Keratinocyte (primary cell): ENCODE data around the gene ATP7A. TPM values are rescaled to one million over a fixed set of nuclear protein-coding genes. Genes with fewer than 3 reads are reported as not detected.

Source experiments
- DNase-seq: peaks from one replicate; pipeline ENCODE4 v3.0.0-alpha.2; 2011; ENCODE audit warnings: low read depth, missing footprints, low spot score
- FAIRE-seq: peaks from 2 replicates; lab custom pipeline; 2011; peaks lifted over from hg19 to GRCh38; lab: Jason Lieb, UNC
- H2AFZ ChIP-seq: 2 replicates; pipeline ENCODE4 v1.6.0; 2012; ENCODE audit warnings: low read length, control low read depth, inconsistent platforms; ENCODE audit not compliant: control insufficient read depth
- H3K27ac ChIP-seq: 2 replicates; pipeline ENCODE4 v1.5.1; 2011; ENCODE audit warnings: low read length; ENCODE audit not compliant: control insufficient read depth, insufficient read depth
- H3K27me3 ChIP-seq: 3 replicates; pipeline ENCODE4 v1.6.0; 2011; ENCODE audit warnings: low read length; ENCODE audit not compliant: control insufficient read depth, insufficient read depth; ENCODE audit errors: extremely low read depth
- H3K36me3 ChIP-seq, 2 experiments: 2 replicates in 1 of 2; 3 replicates in 1 of 2; pipeline ENCODE4 v1.5.1; 2011; ENCODE audit warnings: low read length in 2 of 2, mild to moderate bottlenecking in 1 of 2; ENCODE audit not compliant: control insufficient read depth in 2 of 2, insufficient read depth in 2 of 2; ENCODE audit errors: extremely low read depth in 1 of 2
- H3K4me1 ChIP-seq: 3 replicates; pipeline ENCODE4 v1.5.1; 2011; ENCODE audit warnings: low read length; ENCODE audit not compliant: control insufficient read depth, insufficient read depth; ENCODE audit errors: extremely low read depth
- H3K4me2 ChIP-seq: 3 replicates; pipeline ENCODE4 v1.6.0; 2011; ENCODE audit warnings: low read depth, low read length; ENCODE audit not compliant: control insufficient read depth, insufficient read depth; ENCODE audit errors: extremely low read depth
- H3K4me3 ChIP-seq, 3 experiments: fragments of 200-600 bp in 1 of 3; sonication (generic) in 1 of 3; 2 replicates in 2 of 3; 3 replicates in 1 of 3; pipeline ENCODE4 v1.5.1; 2011 to 2016; ENCODE audit warnings: low read length in 3 of 3, mild to moderate bottlenecking in 3 of 3, control low read depth in 2 of 3, inconsistent platforms in 1 of 3, low read depth in 1 of 3, mixed read lengths in 1 of 3, mixed run types in 1 of 3, moderate library complexity in 1 of 3; ENCODE audit not compliant: control insufficient read depth in 2 of 3, insufficient read depth in 2 of 3; ENCODE audit errors: extremely low read depth in 1 of 3
- H3K79me2 ChIP-seq: 2 replicates; pipeline ENCODE4 v1.6.0; 2012; ENCODE audit warnings: low read length; ENCODE audit not compliant: control insufficient read depth, insufficient read depth
- H3K9ac ChIP-seq: 3 replicates; pipeline ENCODE4 v1.6.0; 2011; ENCODE audit warnings: low read length; ENCODE audit not compliant: control insufficient read depth, insufficient read depth; ENCODE audit errors: extremely low read depth
- H3K9me1 ChIP-seq: 3 replicates; pipeline ENCODE4 v1.6.0; 2011; ENCODE audit warnings: low read length; ENCODE audit not compliant: control insufficient read depth, insufficient read depth; ENCODE audit errors: extremely low read depth
- H3K9me3 ChIP-seq: 2 replicates; pipeline ENCODE4 v1.5.1; 2012; ENCODE audit warnings: low read depth, low read length; ENCODE audit not compliant: control insufficient read depth
- H4K20me1 ChIP-seq: 3 replicates; pipeline ENCODE4 v1.6.0; 2011; ENCODE audit warnings: low read length; ENCODE audit not compliant: control insufficient read depth, insufficient read depth; ENCODE audit errors: extremely low read depth
- CTCF ChIP-seq, 3 experiments: IDR thresholded peaks in 1 of 3; conservative IDR thresholded peaks in 1 of 3; optimal IDR thresholded peaks in 1 of 3; 2 replicates in 2 of 3; 3 replicates in 1 of 3; pipeline versions ENCODE3 to v1.5.1; 2011; ENCODE audit warnings: low read length in 3 of 3, mild to moderate bottlenecking in 3 of 3, moderate library complexity in 2 of 3, control low read depth in 1 of 3, inconsistent platforms in 1 of 3; ENCODE audit not compliant: insufficient read depth in 2 of 3; ENCODE audit errors: extremely low read depth in 1 of 3
- EZH2 ChIP-seq: IDR thresholded peaks from one replicate; pipeline ENCODE4 v1.6.1; 2012; ENCODE audit warnings: inconsistent platforms, mild to moderate bottlenecking, low read length, moderate library complexity
- dilution Hi-C: fragments of 300-500 bp; cut with MboI; formaldehyde crosslinking; loops from one replicate; pipeline ENCODE4 v1.7.0; 2020; ENCODE audit warnings: low sequenced_read_pairs; ENCODE audit not compliant: extremely low pct_ligation_motif_present
- polyA plus RNA-seq, 5 experiments: library from polyadenylated mRNA; depleted of rRNA in 3 of 5; stranded (reverse) in 3 of 5; stranded (forward) in 1 of 5; unstranded in 1 of 5; fragments of >200 nt; gene quantifications; 1 replicate in 1 of 5; 2 replicates in 3 of 5; 3 replicates in 1 of 5; pipeline versions ENCODE4 v1.2.1 to v1.2.3, GENCODE V29; 2011 to 2012; ENCODE audit warnings: missing spikeins in 2 of 5, low read depth in 1 of 5, low replicate concordance in 1 of 5

Gene ATP7A
- polyA plus RNA-seq, 1 donor (not counting 4 experiments of a cell fraction or from before 2014, with no cell fraction given): 4.0 TPM

- Histone ChIP-seq H3K4me1 (no peaks in the 10 kb centered on the region), H3K9me3 (no peaks in the 10 kb centered on the region), H3K9ac (no peak overlapping the region), H2AFZ (no peak overlapping the region), H3K36me3 (no peaks in the 10 kb centered on the region), H3K4me3 (no peak overlapping the region), H4K20me1 (no peaks in the 10 kb centered on the region), H3K4me2 (no peak overlapping the region), H3K27me3 (no peaks in the 10 kb centered on the region), H3K27ac (no peak overlapping the region), H3K79me2 (no peaks in the 10 kb centered on the region), H3K9me1 (no peaks in the 10 kb centered on the region)
- TF ChIP-seq CTCF (optimal IDR thresholded peaks at IDR 0.05 in 1 of 3, IDR thresholded peaks at IDR 0.05 in 1 of 3, conservative IDR thresholded peaks at IDR 0.05 in 1 of 3; ENCODE audit: extremely low read depth in 1 of 3, insufficient read depth in 2 of 3, low read length in 3 of 3) (no peak), EZH2 (no peak)
- dilution Hi-C loops: no loop called here
- FAIRE-seq (no peak), DNase-seq (no peak)
These were observed 117.3 kb downstream of the ATP7A start for GRCh38 chrX:78027798-78028197.

GRCh38 chrX:78029663-78030062, 119.2 kb downstream of the ATP7A start:
- no peak for DNase-seq
- dilution Hi-C loops: no loop called here
- Histone ChIP-seq H3K9me3 (no peaks in the 10 kb centered on the region), H2AFZ (no peak overlapping the region), H4K20me1 (no peaks in the 10 kb centered on the region), H3K79me2 (no peaks in the 10 kb centered on the region), H3K36me3 (no peaks in the 10 kb centered on the region), H3K9ac (no peak overlapping the region), H3K4me2 (no peak overlapping the region), H3K27ac (no peak overlapping the region), H3K4me1 (no peaks in the 10 kb centered on the region), H3K9me1 (no peaks in the 10 kb centered on the region), H3K4me3 (no peak overlapping the region), H3K27me3 (no peaks in the 10 kb centered on the region)
- TF ChIP-seq CTCF (optimal IDR thresholded peaks at IDR 0.05 in 1 of 3, IDR thresholded peaks at IDR 0.05 in 1 of 3, conservative IDR thresholded peaks at IDR 0.05 in 1 of 3; ENCODE audit: extremely low read depth in 1 of 3, insufficient read depth in 2 of 3, low read length in 3 of 3): peak; percentile 58 to 67 (median 66)
- no peak for TF ChIP-seq EZH2
- peak; percentile 32 for FAIRE-seq
